HG02623 (cell line): ENCODE measurements around the gene BACH2.
"Not testable (repeated sequence)": the region's sequence is repeated elsewhere in the genome, so short reads cannot be mapped to it uniquely, and the experiment has no call there.

Experiments
- ATAC-seq: cut with Tn5 transposase; IDR thresholded peaks from one replicate; pipeline ENCODE4 v1.9.1; 2021; ENCODE audit warnings: moderate library complexity; ENCODE audit not compliant: unreplicated experiment

BACH2 gene

GRCh38 chr6:90044182-90044832, 252.3 kb downstream of the BACH2 start:
- ATAC-seq, result no peak

DNA sequence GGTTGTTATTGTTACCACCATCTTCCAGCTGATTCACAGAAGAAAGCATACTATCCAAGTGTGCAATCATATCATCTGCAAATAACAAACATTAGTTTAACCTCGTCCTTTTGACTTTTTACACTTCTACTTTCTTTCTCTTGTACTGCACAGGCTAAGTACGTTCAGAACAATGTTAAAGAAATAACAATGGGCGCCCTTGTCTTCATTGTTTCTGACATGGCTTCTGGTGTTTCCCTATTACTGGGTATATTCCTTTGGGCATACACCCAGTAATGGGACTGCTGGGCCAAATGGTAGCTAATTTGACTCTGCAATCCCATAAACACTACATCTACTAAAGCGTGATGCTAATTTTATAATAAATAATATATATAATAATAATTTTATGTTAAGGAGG, 255.7 kb downstream of the BACH2 start:
- ATAC-seq, result no peak

- no peak for ATAC-seq
Observed at GRCh38 chr6:90039911-90040310, 256.7 kb downstream of the BACH2 start.

- ATAC-seq, result no peak
Observed at GRCh38 chr6:90038961-90039653, 257.5 kb downstream of the BACH2 start.

GRCh38 chr6:90036963-90037362, 259.7 kb downstream of the BACH2 start:
- ATAC-seq, result no peak

GRCh38 chr6:90035047-90035723, 261.5 kb downstream of the BACH2 start:
- ATAC-seq, result no peak

DNA sequence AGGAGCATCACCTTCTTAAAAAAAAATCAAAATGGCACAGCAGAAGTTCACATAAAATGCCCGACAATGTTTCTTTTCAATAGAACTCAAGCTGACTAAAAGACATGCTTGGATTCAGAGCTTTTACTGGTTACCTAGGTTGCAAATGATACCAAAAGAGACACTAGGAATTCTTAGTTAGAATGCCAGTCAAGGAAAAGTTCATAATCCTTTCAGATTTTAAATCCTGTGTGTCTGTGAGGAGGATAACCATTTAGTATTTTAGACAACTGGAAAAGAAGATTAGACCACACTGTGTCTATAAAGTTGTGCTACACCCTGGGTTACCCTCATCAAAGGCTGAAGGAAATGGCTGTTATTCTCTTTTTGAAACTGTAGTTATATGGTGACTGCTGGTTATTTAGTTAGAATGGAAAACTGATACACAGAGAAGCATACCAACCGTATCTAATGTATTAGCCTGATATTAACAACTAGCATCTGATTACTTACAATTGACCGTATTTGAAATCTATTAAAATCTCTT, 262.8 kb downstream of the BACH2 start:
- no peak for ATAC-seq

DNA sequence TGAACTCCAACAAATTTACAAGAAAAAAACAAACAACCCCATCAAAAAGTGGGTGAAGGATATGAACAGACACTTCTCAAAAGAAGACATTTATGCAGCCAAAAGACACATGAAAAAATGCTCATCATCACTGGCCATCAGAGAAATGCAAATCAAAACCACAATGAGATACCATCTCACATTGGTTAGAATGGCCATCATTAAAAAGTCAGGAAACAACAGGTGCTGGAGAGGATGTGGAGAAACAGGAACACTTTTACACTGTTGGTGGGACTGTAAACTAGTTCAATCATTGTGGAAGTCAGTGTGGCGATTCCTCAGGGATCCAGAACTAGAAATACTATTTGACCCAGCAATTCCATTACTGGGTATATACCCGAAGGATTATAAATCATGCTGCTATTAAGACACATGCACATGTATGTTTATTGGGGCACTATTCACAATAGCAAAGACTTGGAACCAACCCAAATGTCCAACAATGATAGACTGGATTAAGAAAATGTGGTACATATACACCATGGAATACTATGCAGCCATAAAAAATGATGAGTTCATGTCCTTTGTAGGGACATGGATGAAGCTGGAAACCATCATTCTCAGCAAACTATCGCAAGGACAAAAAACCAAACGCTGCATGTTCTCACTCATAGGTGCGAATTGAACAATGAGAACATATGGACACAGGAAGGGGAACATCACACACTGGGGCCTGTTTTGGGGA, 264.0 kb downstream of the BACH2 start:
- not testable (repeated sequence) for ATAC-seq

- ATAC-seq, result no peak
Observed at GRCh38 chr6:90028995-90029635, 267.5 kb downstream of the BACH2 start.

DNA sequence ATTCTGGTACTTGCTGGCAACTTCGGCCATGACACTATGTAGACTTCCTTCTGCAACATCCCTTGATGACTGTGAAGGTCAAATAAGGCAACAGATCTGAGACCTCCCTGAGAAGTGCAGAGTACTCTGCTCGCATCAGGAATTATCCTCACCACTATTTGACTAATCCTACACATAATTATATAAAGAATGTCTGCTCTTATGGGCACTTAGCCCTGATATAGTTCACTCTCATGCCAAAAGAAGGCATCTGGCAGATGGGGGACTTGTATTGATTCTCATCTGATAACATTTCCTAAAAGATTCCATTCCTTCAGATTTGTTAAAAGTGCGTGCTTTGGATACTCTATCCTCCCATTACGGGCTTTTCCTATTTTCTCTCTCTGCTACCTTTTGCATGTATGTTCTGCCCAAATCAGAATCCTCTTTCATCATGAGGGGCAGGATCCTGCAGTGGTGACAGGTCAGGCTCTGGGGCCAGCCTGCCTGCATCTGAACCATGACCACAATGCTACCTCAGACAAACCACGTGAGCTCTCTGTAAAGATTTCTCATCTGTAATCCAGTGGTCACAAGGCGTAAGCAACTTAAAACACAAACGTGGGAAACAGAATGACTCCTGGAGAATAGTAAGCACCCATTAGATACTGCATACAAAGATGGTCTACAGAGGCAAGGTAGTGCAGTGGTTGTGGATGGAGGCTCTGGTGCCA, 268.4 kb downstream of the BACH2 start:
- ATAC-seq, result no peak

DNA sequence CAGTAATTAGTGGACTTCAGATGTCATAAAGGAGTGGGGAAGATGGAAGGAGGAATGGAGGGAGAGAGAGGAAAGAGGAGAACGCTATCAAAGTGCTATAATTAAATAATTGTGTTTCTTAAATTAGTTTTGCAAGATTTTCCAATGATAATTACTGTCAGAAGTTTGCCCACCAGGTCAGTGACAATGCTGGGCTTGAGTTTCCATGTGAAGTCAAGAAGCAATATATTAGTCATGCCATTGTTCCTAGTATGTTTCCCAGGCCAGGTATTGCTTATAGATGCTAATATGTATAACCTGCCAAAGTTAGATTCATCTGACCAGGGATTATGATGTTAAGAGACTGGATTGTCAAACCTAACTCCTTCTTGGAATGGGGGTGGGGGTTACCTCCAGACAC, 270.4 kb downstream of the BACH2 start:
- ATAC-seq, result no peak

GRCh38 chr6:90025523-90026061, 271.1 kb downstream of the BACH2 start:
- no peak for ATAC-seq

DNA sequence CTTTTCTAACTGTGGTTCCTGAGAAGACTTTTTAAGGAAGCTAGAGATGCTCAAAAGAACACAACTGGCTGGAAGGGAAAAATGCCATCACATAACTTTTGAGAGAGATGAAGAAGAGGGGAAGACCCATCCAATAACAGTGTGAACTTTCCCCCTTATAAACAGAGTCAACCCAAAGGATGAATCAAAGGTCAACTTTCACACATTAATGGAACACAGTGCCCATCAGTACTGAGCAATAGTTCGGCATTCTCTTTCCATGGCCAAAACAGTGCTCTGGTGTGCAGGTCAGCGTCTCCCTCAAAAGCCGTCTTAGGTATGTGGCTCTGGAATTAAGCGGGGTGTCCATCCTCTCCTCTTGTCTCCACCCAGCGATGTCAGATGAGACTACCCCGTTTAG, 272.0 kb downstream of the BACH2 start:
- no peak for ATAC-seq

- ATAC-seq, result no peak
Observed at GRCh38 chr6:90021711-90022110, 274.9 kb downstream of the BACH2 start.

GRCh38 chr6:90020746-90021145, 275.9 kb downstream of the BACH2 start:
- ATAC-seq, result no peak

GRCh38 chr6:90019216-90019615, 277.4 kb downstream of the BACH2 start:
- no peak for ATAC-seq

DNA sequence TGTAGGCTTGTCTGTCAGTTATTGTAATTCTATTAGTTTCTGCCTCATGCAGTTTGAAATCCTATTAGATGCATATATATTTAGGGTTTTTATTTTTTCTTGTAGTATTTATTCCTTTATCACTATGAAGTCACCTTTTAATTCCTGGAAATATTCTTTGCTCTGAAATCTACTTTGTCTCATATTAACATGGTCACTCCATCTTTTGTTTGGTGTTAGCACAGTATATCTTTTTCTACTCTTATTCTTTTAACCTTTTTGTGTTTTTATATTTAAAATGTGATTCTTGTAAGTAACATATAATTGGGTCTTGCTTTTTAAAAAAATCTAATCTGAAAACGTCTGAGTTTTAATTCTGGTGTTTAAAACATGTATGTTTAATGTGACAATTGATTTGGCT, 280.8 kb downstream of the BACH2 start:
- ATAC-seq, result no peak

DNA sequence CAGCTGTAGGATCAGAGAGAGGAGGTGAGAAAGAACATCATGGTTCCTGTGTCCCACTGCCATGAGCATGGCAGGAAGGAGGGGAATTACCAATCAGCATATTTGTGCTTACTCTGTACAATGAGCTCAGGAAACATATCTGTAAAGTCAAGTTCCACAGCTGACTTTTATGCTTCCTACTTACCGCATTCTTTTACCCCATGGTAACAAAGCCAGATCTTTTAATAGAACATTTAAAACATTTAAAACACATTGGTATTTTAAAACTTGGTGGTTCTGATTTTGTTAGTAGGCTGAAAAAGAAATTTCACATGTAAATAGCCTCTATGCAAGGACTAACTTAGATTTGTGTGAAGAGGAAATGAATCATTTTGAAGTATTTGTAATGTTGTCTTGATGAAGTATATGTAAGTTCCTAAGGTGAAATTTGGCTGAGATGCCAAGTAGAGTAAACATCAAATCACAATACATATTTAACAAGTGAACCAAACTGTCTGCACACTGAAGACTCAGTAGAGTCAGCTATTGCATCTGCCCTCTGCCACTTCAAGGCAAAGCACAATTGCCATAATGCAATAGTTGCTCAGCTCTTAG, 287.6 kb downstream of the BACH2 start:
- ATAC-seq, result no peak

- ATAC-seq, result no peak
Observed at GRCh38 chr6:90008189-90008907, 288.3 kb downstream of the BACH2 start.
